Gastrocnemius medialis (tissue), 4 donors: ENCODE measurements around the gene PLK5.

Experiments used
- POLR2A ChIP-seq, 2 donors: fragments of 450-650 bp; IDR thresholded peaks; one replicate each; pipeline ENCODE4 v1.6.1; 2017; ENCODE audit warnings: antibody characterized with exemption in 2 of 2, mild to moderate bottlenecking in 2 of 2, moderate library complexity in 2 of 2
- TF ChIP-seq, protein P1 (sequence below), 5 experiments: fragments of 450-650 bp in 3 of 5; fragments of 200-600 bp in 2 of 5; sonication (generic) in 2 of 5; IDR thresholded peaks in 4 of 5; conservative IDR thresholded peaks in 1 of 5; 1 replicate in 4 of 5; 2 replicates in 1 of 5; pipeline ENCODE4 v1.5.1; 2016 to 2019; ENCODE audit warnings: antibody characterized with exemption in 5 of 5, mild to moderate bottlenecking in 3 of 5, moderate library complexity in 3 of 5

GRCh38 chr19:1529430-1529816, 5.5 kb downstream of the PLK5 start:
- TF ChIP-seq, protein P1, sequence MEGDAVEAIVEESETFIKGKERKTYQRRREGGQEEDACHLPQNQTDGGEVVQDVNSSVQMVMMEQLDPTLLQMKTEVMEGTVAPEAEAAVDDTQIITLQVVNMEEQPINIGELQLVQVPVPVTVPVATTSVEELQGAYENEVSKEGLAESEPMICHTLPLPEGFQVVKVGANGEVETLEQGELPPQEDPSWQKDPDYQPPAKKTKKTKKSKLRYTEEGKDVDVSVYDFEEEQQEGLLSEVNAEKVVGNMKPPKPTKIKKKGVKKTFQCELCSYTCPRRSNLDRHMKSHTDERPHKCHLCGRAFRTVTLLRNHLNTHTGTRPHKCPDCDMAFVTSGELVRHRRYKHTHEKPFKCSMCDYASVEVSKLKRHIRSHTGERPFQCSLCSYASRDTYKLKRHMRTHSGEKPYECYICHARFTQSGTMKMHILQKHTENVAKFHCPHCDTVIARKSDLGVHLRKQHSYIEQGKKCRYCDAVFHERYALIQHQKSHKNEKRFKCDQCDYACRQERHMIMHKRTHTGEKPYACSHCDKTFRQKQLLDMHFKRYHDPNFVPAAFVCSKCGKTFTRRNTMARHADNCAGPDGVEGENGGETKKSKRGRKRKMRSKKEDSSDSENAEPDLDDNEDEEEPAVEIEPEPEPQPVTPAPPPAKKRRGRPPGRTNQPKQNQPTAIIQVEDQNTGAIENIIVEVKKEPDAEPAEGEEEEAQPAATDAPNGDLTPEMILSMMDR (IDR thresholded peaks at IDR 0.05 in 4 of 5, conservative IDR thresholded peaks at IDR 0.05 in 1 of 5), result no peak
- TF ChIP-seq POLR2A (IDR thresholded peaks at IDR 0.05), result no peak
